GM12878 (cell line): Measurements from ENCODE around the gene BAZ2A. TPM values are rescaled to one million over a fixed set of nuclear protein-coding genes. Genes with fewer than 3 reads are reported as not detected.

ENCODE experiments used
- ATAC-seq: fragments of 200-7000 bp; cut with Tn5 transposase; 3 replicates; pipeline ENCODE4 v1.9.1; 2020; ENCODE audit warnings: mild to moderate bottlenecking, moderate library complexity
- BruUV-seq: library from RNA; stranded (reverse); fragments of 400-500 nt; replicated peaks from 2 replicates; lab custom pipeline; 2021; lab: Mats Ljungman, UMichigan
- CTCF ChIA-PET: fragments of 300-600 bp; sonication (Branson Sonifier 250); formaldehyde crosslinking; extraction: SDS; loops from one replicate; lab custom pipeline; 2021; ENCODE audit warnings: inconsistent platforms; lab: Yijun Ruan, JAX
- POLR2A ChIA-PET: fragments of 350-600 bp; formaldehyde crosslinking; extraction: SDS; loops from one replicate; lab custom pipeline; 2021; ENCODE audit warnings: inconsistent platforms; lab: Charles Lee
- RAD21 ChIA-PET: fragments of 300-600 bp; sonication (Branson Sonifier 250); formaldehyde crosslinking; loops from one replicate; lab custom pipeline; 2023; ENCODE audit warnings: antibody characterized with exemption; ENCODE audit not compliant: unreplicated experiment; lab: Charles Lee
- SMC1A ChIA-PET: fragments of 300-600 bp; sonication (Branson Sonifier 250); formaldehyde crosslinking; loops from one replicate; lab custom pipeline; 2023; ENCODE audit not compliant: unreplicated experiment, uncharacterized antibody; lab: Charles Lee
- DNase-seq: peaks from one replicate; pipeline ENCODE4 v3.0.0-alpha.2; 2011; ENCODE audit warnings: low read depth, low spot score
- FAIRE-seq: peaks from 3 replicates; lab custom pipeline; 2011; peaks lifted over from hg19 to GRCh38; lab: Jason Lieb, UNC
- H2AFZ ChIP-seq: 2 replicates; pipeline ENCODE4 v1.6.0; 2011; ENCODE audit warnings: low read depth, low read length, control low read depth; ENCODE audit not compliant: control insufficient read depth
- H3K27ac ChIP-seq: 2 replicates; pipeline ENCODE4 v1.5.1; 2011; ENCODE audit warnings: control low read depth; ENCODE audit not compliant: control insufficient read depth, insufficient read depth
- H3K27me3 ChIP-seq, 2 experiments: replicated peaks in 1 of 2; 2 replicates each; pipeline versions ENCODE4 v1.6.0 to v1.6.1; 2011; ENCODE audit warnings: low read length in 1 of 2; ENCODE audit not compliant: control insufficient read depth in 2 of 2, insufficient read depth in 2 of 2
- H3K36me3 ChIP-seq, 2 experiments: 2 replicates each; pipeline ENCODE4 v1.5.1; 2011; ENCODE audit warnings: low read length in 1 of 2; ENCODE audit not compliant: control insufficient read depth in 2 of 2, insufficient read depth in 2 of 2
- H3K4me1 ChIP-seq: 2 replicates; pipeline ENCODE4 v1.6.1; 2011; ENCODE audit warnings: mild to moderate bottlenecking, low read length, moderate library complexity, mixed read lengths; ENCODE audit not compliant: control insufficient read depth, insufficient read depth
- H3K4me2 ChIP-seq: 2 replicates; pipeline ENCODE4 v1.6.0; 2011; ENCODE audit warnings: control low read depth; ENCODE audit not compliant: control insufficient read depth, insufficient read depth
- H3K4me3 ChIP-seq: fragments of 200-600 bp; sonication (generic); 2 replicates; pipeline ENCODE4 v1.5.1; 2016
- H3K79me2 ChIP-seq: 2 replicates; pipeline ENCODE4 v1.6.0; 2011; ENCODE audit warnings: low read length; ENCODE audit not compliant: control insufficient read depth, insufficient read depth
- H3K9ac ChIP-seq: 2 replicates; pipeline ENCODE4 v1.8.0; 2011; ENCODE audit warnings: low read length, control low read depth, mixed read lengths; ENCODE audit not compliant: control insufficient read depth, insufficient read depth
- H3K9me3 ChIP-seq: replicated peaks from 3 replicates; pipeline ENCODE4 v1.5.1; 2011; ENCODE audit warnings: mild to moderate bottlenecking, low read length; ENCODE audit not compliant: control insufficient read depth, insufficient read depth
- H4K20me1 ChIP-seq: 2 replicates; pipeline ENCODE4 v1.6.0; 2011; ENCODE audit not compliant: control insufficient read depth, insufficient read depth
- CUX1 ChIP-seq: IDR thresholded peaks from 2 replicates; pipeline ENCODE4 v1.6.1; 2012; ENCODE audit warnings: improper control_type of control experiment, low read depth, low read length; ENCODE audit not compliant: insufficient replicate concordance
- IKZF1 ChIP-seq: fragments of 450-650 bp; conservative IDR thresholded peaks from 2 replicates; pipeline ENCODE4 v1.6.1; 2017; ENCODE audit warnings: antibody characterized with exemption, mild to moderate bottlenecking
- JUND ChIP-seq: IDR thresholded peaks from 2 replicates; pipeline ENCODE4 v1.6.1; 2012; ENCODE audit warnings: low read depth, mild to moderate bottlenecking, low read length, improper control_type of control experiment, moderate library complexity
- MEF2B ChIP-seq: fragments of 450-650 bp; IDR thresholded peaks from 2 replicates; pipeline ENCODE4 v1.6.1; 2018; ENCODE audit warnings: mild to moderate bottlenecking, moderate library complexity; ENCODE audit not compliant: partially characterized antibody, poor library complexity, severe bottlenecking
- POU2F2 ChIP-seq: IDR thresholded peaks from 3 replicates; pipeline ENCODE4 v1.6.1; 2011; ENCODE audit warnings: low read depth, mild to moderate bottlenecking, low read length, borderline replicate concordance
- SIN3A ChIP-seq: IDR thresholded peaks from 2 replicates; pipeline ENCODE4 v1.6.1; 2012; ENCODE audit warnings: low read depth, low read length, improper control_type of control experiment
- STAT1 ChIP-seq: fragments of 450-650 bp; conservative IDR thresholded peaks from 2 replicates; pipeline ENCODE4 v1.6.1; 2014; ENCODE audit warnings: antibody characterized with exemption, mild to moderate bottlenecking
- TAF1 ChIP-seq: IDR thresholded peaks from 2 replicates; pipeline ENCODE4 v1.6.1; 2011; ENCODE audit warnings: mild to moderate bottlenecking, low read depth, low read length, borderline replicate concordance
- USF2 ChIP-seq: IDR thresholded peaks from 2 replicates; pipeline ENCODE4 v1.6.1; 2011; ENCODE audit warnings: low read depth, low read length, improper control_type of control experiment, borderline replicate concordance
- WGBS: methylation state at CpG from one replicate; pipeline ENCODE4 v1.1.6; 2016; ENCODE audit warnings: low lambda C conversion rate; ENCODE audit not compliant: insufficient replicate concordance, insufficient coverage; ENCODE audit errors: missing lambda C conversion rate; 5-methylcytosine and 5-hydroxymethylcytosine counted together
- in situ Hi-C: fragments of 300-500 bp; cut with MboI; formaldehyde crosslinking; loops from 9 replicates; pipeline ENCODE4 v1.14.3; 2018; ENCODE audit warnings: mixed read lengths
- intact Hi-C: fragments of 100-400 bp; cut with micrococcal nuclease; formaldehyde crosslinking; loops from one replicate; pipeline ENCODE4 v1.14.2; 2022; ENCODE audit not compliant: unreplicated experiment
- polyA plus RNA-seq, 11 experiments: library from polyadenylated mRNA; depleted of rRNA in 4 of 11; unstranded in 6 of 11; stranded (reverse) in 5 of 11; fragments of >200 nt; fragmentation: Nextera tagmentation in 4 of 11; fragmentation: Illumina TruSeq in 1 of 11; extraction: Ambion mirVana in 4 of 11; extraction: Trizol in 1 of 11; gene quantifications; 1 replicate in 1 of 11; 2 replicates in 10 of 11; pipeline versions ENCODE4 v1.2.1 to v1.2.3, GENCODE V29; 2011 to 2016; ENCODE audit warnings: inconsistent platforms in 2 of 11, missing spikeins in 2 of 11, low read depth in 1 of 11
- total RNA-seq, 4 experiments: library from RNA; depleted of rRNA in 3 of 4; stranded (reverse); fragments of >200 nt in 3 of 4; fragmentation: Illumina TruSeq in 1 of 4; extraction: Trizol in 1 of 4; gene quantifications; 2 replicates each; pipeline versions ENCODE4 v1.2.1 to v1.2.3, GENCODE V29; 2013 to 2021

BAZ2A gene
- total and polyA plus RNA-seq, 10 of the 15 experiments (the other 5 are each of a cell fraction or from before 2014, with no cell fraction given), result 4.8 to 90.2 (median 29.9) TPM

GRCh38 chr12:56568146-56568545, 62.0 kb downstream of the BAZ2A start:
- no peak for FAIRE-seq
- no peak overlapping the region for H3K9ac ChIP-seq
- no peak overlapping the region for H2AFZ ChIP-seq
- H3K36me3 ChIP-seq, result no peaks in the 10 kb centered on the region
- no peak for ATAC-seq
- H3K27me3 ChIP-seq, result no peaks in the 10 kb centered on the region
- SMC1A ChIA-PET, result interaction anchor here (1.1 to 3.3 kb wide), 4 partner anchors 12 to 176 kb away, joined by 3 to 10 read pairs (median 9); partner anchors contain the start of gene RBMS2
- TF ChIP-seq USF2 (no peak), POU2F2 (no peak), MEF2B (no peak), STAT1 (no peak)
- no peak overlapping the region for H3K27ac ChIP-seq
- RAD21 ChIA-PET, result no interaction called here
- H3K4me2 ChIP-seq, result no peak overlapping the region
- CTCF ChIA-PET, result interaction anchor here (0.8 to 3.6 kb wide), 8 partner anchors 11 to 72 kb away, joined by 3 to 28 read pairs (median 4); no protein-coding TSS in a partner anchor
- in situ Hi-C loops (no loop called here), intact Hi-C loops (no loop called here)
- POLR2A ChIA-PET, result interaction anchor here (0.5 to 0.6 kb wide), 2 partner anchors 12 to 59 kb away, joined by 3 read pairs; no protein-coding TSS in a partner anchor
- 53% methylated on average over 1 of the region's 1 CpG for WGBS
- no peaks in the 10 kb centered on the region for H3K79me2 ChIP-seq
- H4K20me1 ChIP-seq, result no peaks in the 10 kb centered on the region
- H3K4me3 ChIP-seq, result no peak overlapping the region
- no peaks in the 10 kb centered on the region for H3K9me3 ChIP-seq
- DNase-seq, result no peak
- BruUV-seq, result no TSS peak
- H3K4me1 ChIP-seq, result peaks cover 13% of the 10 kb centered on the region

- ChIA-PET POLR2A (no interaction called here), SMC1A (interaction anchor here (0.6 to 1.2 kb wide), 3 partner anchors 9 to 63 kb away, joined by 3 to 5 read pairs (median 3); no protein-coding TSS in a partner anchor), CTCF (interaction anchor here (1.0 to 1.7 kb wide), 4 partner anchors 28 to 71 kb away, joined by 3 to 4 read pairs (median 4); no protein-coding TSS in a partner anchor), RAD21 (interaction anchor here (0.9 kb wide), 1 partner anchor 51 kb away, joined by 4 read pairs; no protein-coding TSS in a partner anchor)
- H3K9ac ChIP-seq, result no peak overlapping the region
- in situ Hi-C loops (no loop called here), intact Hi-C loops (no loop called here)
- H2AFZ ChIP-seq, result peak overlapping the region; percentile 91
- FAIRE-seq, result peak; percentile 94
- H3K27me3 ChIP-seq, result no peaks in the 10 kb centered on the region
- no peaks in the 10 kb centered on the region for H3K9me3 ChIP-seq
- H4K20me1 ChIP-seq, result no peaks in the 10 kb centered on the region
- no peak for DNase-seq
- WGBS, result 13% methylated on average over 6 of the region's 6 CpGs
- no peak overlapping the region for H3K27ac ChIP-seq
- no TSS peak for BruUV-seq
- peak; percentile 84 for ATAC-seq
- H3K79me2 ChIP-seq, result no peaks in the 10 kb centered on the region
- peak overlapping the region; percentile 82 for H3K4me2 ChIP-seq
- no peaks in the 10 kb centered on the region for H3K36me3 ChIP-seq
- H3K4me1 ChIP-seq, result peaks cover 10% of the 10 kb centered on the region
- peak overlapping the region; percentile 30; the same call in 1 of the 2 replicates for H3K4me3 ChIP-seq
- TF ChIP-seq IKZF1, result peak; percentile 41; the same call in 1 of the 2 replicates
- no peak for TF ChIP-seq JUND
- TF ChIP-seq TAF1, result no peak
- no peak for TF ChIP-seq SIN3A
- no peak for TF ChIP-seq CUX1
Measured at GRCh38 chr12:56565510-56566101, 64.5 kb downstream of the BAZ2A start.
